Mesenchymal stem cell (in vitro differentiated cells and primary cell): ENCODE measurements around the gene PALLD.
"Not testable (repeated sequence)": the region's sequence is repeated elsewhere in the genome, so short reads cannot be mapped to it uniquely, and the experiment has no call there.

Source experiments
- DNase-seq: peaks from one replicate; pipeline ENCODE4 v3.0.0-alpha.2; 2013
- H2AFZ ChIP-seq: one replicate; pipeline ENCODE4 v1.6.1; 2013; ENCODE audit warnings: low read depth, mild to moderate bottlenecking, control low read depth, inconsistent platforms, low read length, moderate library complexity
- H2AK5ac ChIP-seq: 2 replicates; pipeline ENCODE4 v1.6.1; 2013; ENCODE audit warnings: low read length, moderate library complexity, mild to moderate bottlenecking, inconsistent platforms; ENCODE audit not compliant: severe bottlenecking
- H2BK120ac ChIP-seq: one replicate; pipeline ENCODE4 v1.6.1; 2013; ENCODE audit warnings: low read depth, mild to moderate bottlenecking, inconsistent platforms, low read length, moderate library complexity
- H2BK12ac ChIP-seq, 2 experiments: one replicate each; pipeline ENCODE4 v1.6.1; 2013; ENCODE audit warnings: inconsistent platforms in 2 of 2, low read length in 2 of 2, mild to moderate bottlenecking in 2 of 2, moderate library complexity in 2 of 2, control low read depth in 1 of 2
- H2BK15ac ChIP-seq: one replicate; pipeline ENCODE4 v1.6.1; 2013; ENCODE audit warnings: mild to moderate bottlenecking, low read depth, inconsistent platforms; ENCODE audit not compliant: poor library complexity, severe bottlenecking
- H2BK5ac ChIP-seq: 2 replicates; pipeline ENCODE4 v1.6.1; 2013; ENCODE audit warnings: low read depth, mild to moderate bottlenecking, low read length, control low read depth, inconsistent platforms; ENCODE audit not compliant: poor library complexity, severe bottlenecking
- H3K14ac ChIP-seq, 2 experiments: one replicate each; pipeline ENCODE4 v1.6.1; 2013; ENCODE audit warnings: inconsistent platforms in 2 of 2, low read length in 2 of 2, control low read depth in 1 of 2, mild to moderate bottlenecking in 1 of 2, moderate library complexity in 1 of 2
- H3K18ac ChIP-seq, 2 experiments: one replicate each; pipeline ENCODE4 v1.6.1; 2013; ENCODE audit warnings: inconsistent platforms in 2 of 2, low read length in 2 of 2, control low read depth in 1 of 2, low read depth in 1 of 2, mild to moderate bottlenecking in 1 of 2
- H3K23ac ChIP-seq, 2 experiments: one replicate each; pipeline ENCODE4 v1.6.1; 2013; ENCODE audit warnings: inconsistent platforms in 2 of 2, low read length in 2 of 2, mild to moderate bottlenecking in 2 of 2, moderate library complexity in 2 of 2, control low read depth in 1 of 2
- H3K27ac ChIP-seq: 2 replicates; pipeline ENCODE4 v1.5.1; 2013; ENCODE audit warnings: mild to moderate bottlenecking, moderate library complexity, low read length, control low read depth, inconsistent platforms; ENCODE audit not compliant: poor library complexity, severe bottlenecking
- H3K27me3 ChIP-seq, 2 experiments: 2 replicates each; pipeline versions ENCODE4 v1.6.1 to v1.7.0; 2013; ENCODE audit warnings: low read length in 2 of 2, mild to moderate bottlenecking in 2 of 2, moderate library complexity in 2 of 2, control low read depth in 1 of 2, inconsistent platforms in 1 of 2; ENCODE audit not compliant: control insufficient read depth in 1 of 2, insufficient read depth in 1 of 2
- H3K36me3 ChIP-seq, 2 experiments: 2 replicates each; pipeline versions ENCODE4 v1.6.1 to v1.7.0; 2013; ENCODE audit warnings: low read length in 2 of 2, control low read depth in 1 of 2, inconsistent platforms in 1 of 2, low read depth in 1 of 2, mild to moderate bottlenecking in 1 of 2; ENCODE audit not compliant: insufficient read depth in 2 of 2, control insufficient read depth in 1 of 2
- H3K4ac ChIP-seq, 2 experiments: one replicate each; pipeline ENCODE4 v1.6.1; 2013; ENCODE audit warnings: inconsistent platforms in 2 of 2, low read length in 2 of 2, mild to moderate bottlenecking in 2 of 2, moderate library complexity in 2 of 2, control low read depth in 1 of 2, low read depth in 1 of 2
- H3K4me1 ChIP-seq: 2 replicates; pipeline ENCODE4 v1.6.1; 2013; ENCODE audit warnings: low read depth, low read length, control low read depth; ENCODE audit not compliant: control insufficient read depth, insufficient read depth
- H3K4me2 ChIP-seq: 2 replicates; pipeline ENCODE4 v1.6.1; 2013; ENCODE audit warnings: low read length, mild to moderate bottlenecking, inconsistent platforms; ENCODE audit not compliant: poor library complexity, severe bottlenecking
- H3K4me3 ChIP-seq, 2 experiments: 2 replicates each; pipeline versions ENCODE4 v1.5.1 to v1.7.0; 2013; ENCODE audit warnings: low read length in 2 of 2, mild to moderate bottlenecking in 2 of 2, control low read depth in 1 of 2, low read depth in 1 of 2; ENCODE audit not compliant: insufficient read depth in 1 of 2
- H3K79me1 ChIP-seq: replicated peaks from 2 replicates; pipeline ENCODE4 v1.6.1; 2013; ENCODE audit warnings: mild to moderate bottlenecking, control low read depth, low read length, inconsistent platforms; ENCODE audit not compliant: poor library complexity, severe bottlenecking
- H3K9ac ChIP-seq: 2 replicates; pipeline ENCODE4 v1.7.0; 2013; ENCODE audit warnings: mild to moderate bottlenecking, low read length, moderate library complexity
- H3K9me3 ChIP-seq: 2 replicates; pipeline ENCODE4 v1.7.0; 2013; ENCODE audit warnings: mild to moderate bottlenecking, low read length; ENCODE audit not compliant: control insufficient read depth
- H4K8ac ChIP-seq: one replicate; pipeline ENCODE4 v1.6.1; 2013; ENCODE audit warnings: inconsistent platforms, mild to moderate bottlenecking, low read length, moderate library complexity
- H4K91ac ChIP-seq: one replicate; pipeline ENCODE4 v1.6.1; 2013; ENCODE audit warnings: mild to moderate bottlenecking, low read length, inconsistent platforms
- WGBS: methylation state at CpG from one replicate; pipeline ENCODE4 v1.1.7; 2013; ENCODE audit warnings: mixed read lengths; 5-methylcytosine and 5-hydroxymethylcytosine counted together

Gene PALLD

GRCh38 chr4:168804146-168804545 is 307.3 kb downstream of the PALLD start:
- peak overlapping the region in 1 of 2 experiments; percentile 67 for H3K4ac ChIP-seq
- H3K79me1 ChIP-seq = peaks cover 2% of the 10 kb centered on the region
- peak overlapping the region; percentile 94 for H3K27ac ChIP-seq
- H4K8ac ChIP-seq = peak overlapping the region; percentile 82
- H3K4me1 ChIP-seq = peaks cover 9% of the 10 kb centered on the region
- DNase-seq = no peak
- H2AFZ ChIP-seq = no peak overlapping the region
- H3K4me3 ChIP-seq = no peak overlapping the region
- H2BK120ac ChIP-seq = peak overlapping the region; percentile 73
- H3K36me3 ChIP-seq = no peaks in the 10 kb centered on the region
- no peak overlapping the region for H3K9ac ChIP-seq
- H3K14ac ChIP-seq = no peak overlapping the region
- H4K91ac ChIP-seq = no peak overlapping the region
- 73% methylated on average over 3 of the region's 3 CpGs for WGBS
- no peak overlapping the region for H2BK12ac ChIP-seq
- peak overlapping the region; percentile 90 for H2AK5ac ChIP-seq
- no peak overlapping the region for H3K23ac ChIP-seq
- peak overlapping the region; percentile 86 for H2BK15ac ChIP-seq
- peak overlapping the region; percentile 31 for H2BK5ac ChIP-seq
- H3K18ac ChIP-seq = peak overlapping the region in 1 of 2 experiments; percentile 83
- H3K27me3 ChIP-seq = no peaks in the 10 kb centered on the region
- H3K9me3 ChIP-seq = no peaks in the 10 kb centered on the region
- no peak overlapping the region for H3K4me2 ChIP-seq

GRCh38 chr4:168805341-168805740 is 308.5 kb downstream of the PALLD start:
- Histone ChIP-seq H3K4me2 (no peak overlapping the region), H3K18ac (peak overlapping the region in 1 of 2 experiments; percentile 5), H2BK12ac (no peak overlapping the region), H3K4me1 (peaks cover 9% of the 10 kb centered on the region), H4K91ac (no peak overlapping the region), H2BK120ac (no peak overlapping the region), H4K8ac (no peak overlapping the region), H3K4me3 (no peak overlapping the region), H3K4ac (no peak overlapping the region), H2AFZ (no peak overlapping the region), H2BK5ac (no peak overlapping the region), H3K23ac (no peak overlapping the region), H3K27me3 (no peaks in the 10 kb centered on the region), H3K9me3 (no peaks in the 10 kb centered on the region), H3K14ac (no peak overlapping the region), H2AK5ac (peak overlapping the region; percentile 88), H3K9ac (no peak overlapping the region), H3K79me1 (peaks cover 2% of the 10 kb centered on the region), H3K27ac (no peak overlapping the region), H2BK15ac (peak overlapping the region; percentile 48), H3K36me3 (no peaks in the 10 kb centered on the region)
- peak; percentile 50 for DNase-seq
- 47% methylated on average over 5 of the region's 5 CpGs for WGBS

GRCh38 chr4:168806247-168806646 is 309.4 kb downstream of the PALLD start:
- peak overlapping the region; percentile 29 for H4K8ac ChIP-seq
- H3K4ac ChIP-seq = not testable (repeated sequence)

DNA sequence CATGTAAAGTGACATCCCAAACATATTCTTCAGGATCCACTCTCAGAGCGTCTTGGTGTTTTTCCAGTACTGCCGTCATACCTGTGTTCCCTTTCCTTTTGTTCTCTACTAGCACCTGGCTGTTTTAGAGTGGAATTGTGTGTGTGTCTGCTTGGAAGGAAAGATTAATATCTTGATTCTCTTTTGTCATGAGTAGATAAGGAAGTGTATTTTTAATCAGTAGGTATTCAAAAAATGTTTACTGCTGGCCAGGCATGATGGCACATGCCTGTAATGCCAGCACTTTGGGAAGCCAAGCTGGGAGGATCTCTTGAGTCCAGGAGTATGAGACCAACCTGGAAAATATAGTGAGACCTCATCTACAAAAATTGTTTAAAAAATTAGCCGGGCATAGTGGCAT is 314.4 kb downstream of the PALLD start:
- no peaks in the 10 kb centered on the region for H3K9me3 ChIP-seq
- no peak overlapping the region for H2BK5ac ChIP-seq
- H3K23ac ChIP-seq = no peak overlapping the region
- no peak overlapping the region for H3K4me2 ChIP-seq
- no peak overlapping the region for H3K9ac ChIP-seq
- H2AK5ac ChIP-seq = peak overlapping the region; percentile 51
- peak overlapping the region in 1 of 2 experiments; percentile 6 for H2BK12ac ChIP-seq
- H3K4me3 ChIP-seq = no peak overlapping the region
- peak overlapping the region in 1 of 2 experiments; percentile 78 for H3K4ac ChIP-seq
- H3K4me1 ChIP-seq = peaks cover 6% of the 10 kb centered on the region
- H3K27ac ChIP-seq = no peak overlapping the region
- H3K79me1 ChIP-seq = no peaks in the 10 kb centered on the region
- H3K18ac ChIP-seq = no peak overlapping the region
- no peak overlapping the region for H2AFZ ChIP-seq
- no peak for DNase-seq
- H3K36me3 ChIP-seq = no peaks in the 10 kb centered on the region
- H4K8ac ChIP-seq = no peak overlapping the region
- H2BK120ac ChIP-seq = no peak overlapping the region
- H2BK15ac ChIP-seq = no peak overlapping the region
- WGBS = 100% methylated on average over 3 of the region's 3 CpGs
- no peak overlapping the region for H4K91ac ChIP-seq
- no peak overlapping the region for H3K14ac ChIP-seq
- no peaks in the 10 kb centered on the region for H3K27me3 ChIP-seq

More at GRCh38 chr4:168806247-168806646, 309.4 kb downstream of the PALLD start:
- H3K18ac ChIP-seq, H3K4me3 ChIP-seq, H2BK120ac ChIP-seq, H3K36me3 ChIP-seq, H2AFZ ChIP-seq, H3K9me3 ChIP-seq, H2BK5ac ChIP-seq, H2BK12ac ChIP-seq, H3K14ac ChIP-seq, H3K23ac ChIP-seq, H2AK5ac ChIP-seq, H3K27me3 ChIP-seq, H3K79me1 ChIP-seq, DNase-seq, H2BK15ac ChIP-seq, H3K27ac ChIP-seq, H3K4me2 ChIP-seq, H3K9ac ChIP-seq, H4K91ac ChIP-seq, H3K4me1 ChIP-seq: not testable (repeated sequence)
- WGBS = 92% methylated on average over 4 of the region's 4 CpGs
